ENCODE measurements around the gene EBF3.

Gene EBF3

GRCh38 chr10:129790715-129791446 is 173.2 kb downstream of the EBF3 start:
- DNase-seq: no peak

DNA sequence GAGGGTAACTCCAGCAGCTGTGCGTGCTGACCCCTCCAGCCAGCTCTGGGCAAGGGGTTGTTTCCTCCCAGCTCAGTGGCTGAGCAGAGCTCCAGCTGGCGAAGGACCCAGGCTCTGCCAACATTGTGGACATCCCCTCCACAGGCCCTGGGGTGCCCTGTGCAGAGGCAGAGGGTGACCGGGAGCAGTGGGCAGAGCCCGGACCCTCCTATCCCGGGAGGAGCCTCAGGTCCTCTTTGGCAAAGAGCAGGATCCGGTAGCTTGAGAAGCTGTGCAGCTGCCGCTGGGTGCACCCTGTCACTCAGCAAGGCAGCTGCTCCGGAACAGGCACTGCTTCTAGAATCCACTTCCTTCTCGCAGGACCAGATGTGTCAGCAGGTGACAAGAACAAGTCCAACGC is 175.9 kb downstream of the EBF3 start:
- no peak for DNase-seq

- no peak for DNase-seq
Measured at GRCh38 chr10:129787557-129787956, 176.5 kb downstream of the EBF3 start.

DNA sequence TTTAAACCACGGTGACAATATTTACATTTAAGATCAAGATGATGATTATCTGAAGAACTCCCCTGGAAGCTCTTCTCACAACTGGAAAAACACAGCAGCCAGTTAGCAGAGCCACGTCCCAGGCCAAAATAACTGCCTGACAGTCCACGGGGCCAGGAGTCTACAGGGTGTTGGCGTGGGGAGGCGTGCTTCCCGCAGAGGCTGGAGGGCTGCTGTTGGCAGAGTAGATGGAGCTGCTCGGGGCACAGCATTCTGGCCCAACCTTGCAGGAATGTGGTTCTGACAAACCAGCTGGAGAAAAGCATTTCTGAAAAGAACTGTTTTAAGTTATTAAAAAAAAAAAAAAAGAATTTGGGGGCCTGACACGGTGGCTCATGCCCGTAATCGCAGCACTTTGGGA is 177.9 kb downstream of the EBF3 start:
- no peak for DNase-seq

DNA sequence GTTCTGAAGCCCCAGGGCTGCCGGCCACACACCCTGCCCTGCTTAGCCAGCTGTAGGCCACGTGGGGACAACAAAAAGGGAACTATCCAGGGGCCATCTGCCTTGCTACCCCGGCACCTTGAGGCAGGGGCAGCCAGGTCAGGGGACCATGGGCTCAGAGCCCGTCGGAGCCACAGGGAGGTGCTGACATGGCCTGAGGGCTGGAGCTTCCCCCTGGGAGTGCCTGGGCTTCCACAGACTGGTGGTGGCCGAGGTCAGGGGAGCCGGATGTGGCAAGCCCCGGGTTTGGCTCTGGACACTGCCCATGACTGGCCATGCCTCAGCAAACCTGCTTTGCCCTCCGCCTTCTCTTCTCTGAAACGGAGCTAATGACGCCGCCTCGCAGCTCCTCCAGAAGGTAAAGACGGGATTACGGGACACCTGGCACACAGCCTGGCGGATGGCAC is 178.5 kb downstream of the EBF3 start:
- DNase-seq: no peak

Measured in activated CD4-positive, alpha-beta T cell treated with anti-CD3 and anti-CD28 coated beads, Interleukin-2, amount 50 U/mL, for 48 hours (primary cell).